Central memory CD8-positive, alpha-beta T cell (primary cell): ENCODE results near the gene RNU11.
A peak's percentile ranks its signal among the peaks of the same experiment; 100 is the strongest.
"Not testable (repeated sequence)": the region's sequence is repeated elsewhere in the genome, so short reads cannot be mapped to it uniquely, and the experiment has no call there.

ENCODE experiments used
- ATAC-seq: fragments of 150-1000 bp; cut with Tn5 transposase; replicated peaks from 2 replicates; pipeline ENCODE4 v1.10.0; 2022; ENCODE audit warnings: mild to moderate bottlenecking, moderate FRiP score, moderate number of reproducible peaks; ENCODE audit not compliant: poor library complexity, severe bottlenecking; ENCODE audit errors: extremely low read depth
- DNase-seq, 2 donors: peaks; one replicate each; pipeline ENCODE4 v3.0.0; 2021; ENCODE audit warnings: low spot score in 2 of 2
- H3K27ac Mint-ChIP-seq: one replicate; pipeline ENCODE4 v1.8.0; 2022; ENCODE audit warnings: low read depth, mild to moderate bottlenecking, moderate library complexity, mixed read lengths
- H3K27me3 Mint-ChIP-seq: one replicate; pipeline ENCODE4 v1.8.0; 2022; ENCODE audit warnings: mixed read lengths
- H3K36me3 Mint-ChIP-seq: one replicate; pipeline ENCODE4 v1.8.0; 2022; ENCODE audit warnings: mild to moderate bottlenecking, moderate library complexity, mixed read lengths; ENCODE audit not compliant: insufficient read depth
- H3K4me1 Mint-ChIP-seq: one replicate; pipeline ENCODE4 v1.8.0; 2022; ENCODE audit warnings: mixed read lengths
- H3K4me3 Mint-ChIP-seq: one replicate; pipeline ENCODE4 v1.8.0; 2022; ENCODE audit warnings: mild to moderate bottlenecking, moderate library complexity, mixed read lengths
- H3K9me3 Mint-ChIP-seq: one replicate; pipeline ENCODE4 v1.8.0; 2022; ENCODE audit warnings: mixed read lengths

RNU11 gene

GRCh38 chr1:28644494-28644893 lies 3.9 kb upstream of the RNU11 start:
- Mint-ChIP-seq H3K9me3 (no peaks in the 10 kb centered on the region), H3K4me3 (peak overlapping the region; percentile 100), H3K27ac (peak overlapping the region; percentile 100), H3K36me3 (peaks cover 35% of the 10 kb centered on the region), H3K4me1 (peaks cover 44% of the 10 kb centered on the region), H3K27me3 (no peaks in the 10 kb centered on the region)
- DNase-seq (no peak), ATAC-seq (no peak)

GRCh38 chr1:28645406-28645805 lies 3.0 kb upstream of the RNU11 start:
- not testable (repeated sequence) for ATAC-seq, DNase-seq, H3K9me3 Mint-ChIP-seq, H3K4me3 Mint-ChIP-seq, H3K27me3 Mint-ChIP-seq, H3K27ac Mint-ChIP-seq
- H3K4me1 Mint-ChIP-seq, result peaks cover 44% of the 10 kb centered on the region
- H3K36me3 Mint-ChIP-seq, result peaks cover 35% of the 10 kb centered on the region

GRCh38 chr1:28646040-28646439 lies 2.4 kb upstream of the RNU11 start:
- Mint-ChIP-seq H3K4me3 (no peak overlapping the region), H3K9me3 (no peaks in the 10 kb centered on the region), H3K36me3 (peaks cover 35% of the 10 kb centered on the region), H3K4me1 (peaks cover 44% of the 10 kb centered on the region), H3K27me3 (no peaks in the 10 kb centered on the region), H3K27ac (no peak overlapping the region)
- no peak for DNase-seq
- ATAC-seq, result no peak

- peaks cover 30% of the 10 kb centered on the region for H3K4me1 Mint-ChIP-seq
- no peaks in the 10 kb centered on the region for H3K9me3 Mint-ChIP-seq
- peak; percentile 72 to 85 for DNase-seq
- peak overlapping the region; percentile 99 for H3K27ac Mint-ChIP-seq
- peaks cover 28% of the 10 kb centered on the region for H3K36me3 Mint-ChIP-seq
- ATAC-seq, result peak; percentile 79
- H3K4me3 Mint-ChIP-seq, result peak overlapping the region; percentile 77
- H3K27me3 Mint-ChIP-seq, result no peaks in the 10 kb centered on the region
Measured at GRCh38 chr1:28648008-28648473, 359 bp upstream of the RNU11 start.

GRCh38 chr1:28653063-28653462 lies 4.7 kb downstream of the RNU11 start:
- H3K36me3 Mint-ChIP-seq, result peaks cover 11% of the 10 kb centered on the region

GRCh38 chr1:28653870-28654269 lies 5.5 kb downstream of the RNU11 start:
- not testable (repeated sequence) for H3K4me1 Mint-ChIP-seq, ATAC-seq, H3K9me3 Mint-ChIP-seq, DNase-seq, H3K4me3 Mint-ChIP-seq, H3K27ac Mint-ChIP-seq, H3K36me3 Mint-ChIP-seq, H3K27me3 Mint-ChIP-seq

More at GRCh38 chr1:28653063-28653462, 4.7 kb downstream of the RNU11 start:
- not testable (repeated sequence) for ATAC-seq, H3K4me3 Mint-ChIP-seq, DNase-seq, H3K9me3 Mint-ChIP-seq, H3K27ac Mint-ChIP-seq, H3K4me1 Mint-ChIP-seq, H3K27me3 Mint-ChIP-seq

- DNase-seq, H3K4me1 Mint-ChIP-seq, H3K9me3 Mint-ChIP-seq, H3K36me3 Mint-ChIP-seq, H3K27ac Mint-ChIP-seq, ATAC-seq, H3K4me3 Mint-ChIP-seq, H3K27me3 Mint-ChIP-seq: not testable (repeated sequence)
Measured at GRCh38 chr1:28655448-28656311, 7.3 kb downstream of the RNU11 start.

GRCh38 chr1:28656335-28656734 lies 7.9 kb downstream of the RNU11 start:
- H3K27ac Mint-ChIP-seq, result no peak overlapping the region
- no peaks in the 10 kb centered on the region for H3K27me3 Mint-ChIP-seq
- ATAC-seq (no peak), DNase-seq (no peak)
- H3K4me3 Mint-ChIP-seq, result no peak overlapping the region
- H3K36me3 Mint-ChIP-seq, result no peaks in the 10 kb centered on the region
- H3K9me3 Mint-ChIP-seq, result no peaks in the 10 kb centered on the region
- H3K4me1 Mint-ChIP-seq, result no peaks in the 10 kb centered on the region

- ATAC-seq, result no peak
- no peak overlapping the region for H3K4me3 Mint-ChIP-seq
- no peak for DNase-seq
- H3K9me3 Mint-ChIP-seq, result no peaks in the 10 kb centered on the region
- peaks cover 5% of the 10 kb centered on the region for H3K4me1 Mint-ChIP-seq
- no peaks in the 10 kb centered on the region for H3K27me3 Mint-ChIP-seq
- H3K36me3 Mint-ChIP-seq, result peaks cover 7% of the 10 kb centered on the region
- no peak overlapping the region for H3K27ac Mint-ChIP-seq
Measured at GRCh38 chr1:28663871-28664470, 15.6 kb downstream of the RNU11 start.

- Mint-ChIP-seq H3K36me3 (peaks cover 9% of the 10 kb centered on the region), H3K9me3 (no peaks in the 10 kb centered on the region), H3K4me3 (peak overlapping the region; percentile 18), H3K27ac (peak overlapping the region; percentile 59), H3K4me1 (peaks cover 17% of the 10 kb centered on the region), H3K27me3 (no peaks in the 10 kb centered on the region)
- ATAC-seq, result no peak
- no peak for DNase-seq
Measured at GRCh38 chr1:28666806-28667205, 18.4 kb downstream of the RNU11 start.

GRCh38 chr1:28668191-28668955 lies 20.0 kb downstream of the RNU11 start, which contains the start of gene GMEB1:
GMEB1 (plus strand) TSS chr1:28668784; CDS start chr1:28683613, 14,829 bp downstream.
- DNase-seq (peak; percentile 62 to 69), ATAC-seq (peak; percentile 64)
- Mint-ChIP-seq H3K4me3 (peak within 1 kb of the TSS; percentile 80), H3K4me1 (peaks cover 17% of the 10 kb centered on the region), H3K27ac (peak within 1 kb of the TSS; percentile 91), H3K27me3 (no peaks in the 10 kb centered on the region), H3K9me3 (no peaks in the 10 kb centered on the region), H3K36me3 (peaks cover 9% of the 10 kb centered on the region)

- DNase-seq (peak; percentile 13 to 21), ATAC-seq (peak; percentile 72)
- Mint-ChIP-seq H3K27me3 (no peaks in the 10 kb centered on the region), H3K36me3 (peaks cover 11% of the 10 kb centered on the region), H3K4me3 (peak overlapping the region; percentile 80), H3K4me1 (peaks cover 17% of the 10 kb centered on the region), H3K27ac (peak overlapping the region; percentile 91), H3K9me3 (no peaks in the 10 kb centered on the region)
Measured at GRCh38 chr1:28668956-28669723, 20.7 kb downstream of the RNU11 start.
